GM23248 (cell line): ENCODE results near the gene CILP. TPM values are rescaled to one million over a fixed set of nuclear protein-coding genes. Genes with fewer than 3 reads are reported as not detected.

ENCODE experiments used
- DNase-seq: peaks from one replicate; pipeline ENCODE4 v3.0.0-alpha.2; 2015
- H2AFZ ChIP-seq: fragments of 200-600 bp; sonication (generic); 2 replicates; pipeline ENCODE4 v1.6.1; 2016; ENCODE audit warnings: antibody characterized with exemption
- H3F3A ChIP-seq: fragments of 200-600 bp; sonication (generic); 2 replicates; pipeline ENCODE4 v1.6.1; 2016; ENCODE audit warnings: mild to moderate bottlenecking, antibody characterized with exemption, mixed run types; ENCODE audit not compliant: insufficient read depth
- H3K27ac ChIP-seq: fragments of 200-600 bp; sonication (generic); 2 replicates; pipeline ENCODE4 v1.5.1; 2016; ENCODE audit warnings: mild to moderate bottlenecking
- H3K27me3 ChIP-seq: fragments of 200-600 bp; sonication (generic); replicated peaks from 2 replicates; pipeline ENCODE4 v1.6.1; 2016; ENCODE audit warnings: mild to moderate bottlenecking; ENCODE audit not compliant: insufficient read depth
- H3K36me3 ChIP-seq: fragments of 200-600 bp; sonication (generic); 2 replicates; pipeline ENCODE4 v1.6.1; 2016; ENCODE audit warnings: low read depth, mild to moderate bottlenecking
- H3K4me1 ChIP-seq: fragments of 200-600 bp; sonication (generic); 2 replicates; pipeline ENCODE4 v1.6.1; 2016; ENCODE audit warnings: mild to moderate bottlenecking; ENCODE audit not compliant: insufficient read depth
- H3K4me2 ChIP-seq: fragments of 200-600 bp; sonication (generic); one replicate; pipeline ENCODE4 v1.6.1; 2016; ENCODE audit warnings: mild to moderate bottlenecking; ENCODE audit not compliant: unreplicated experiment
- H3K4me3 ChIP-seq: fragments of 200-600 bp; sonication (generic); 2 replicates; pipeline ENCODE4 v1.5.1; 2016; ENCODE audit warnings: mild to moderate bottlenecking
- H3K79me2 ChIP-seq: fragments of 200-600 bp; sonication (generic); 2 replicates; pipeline ENCODE4 v1.6.1; 2016; ENCODE audit warnings: mild to moderate bottlenecking; ENCODE audit not compliant: insufficient read depth
- H3K9ac ChIP-seq: fragments of 200-600 bp; sonication (generic); 2 replicates; pipeline ENCODE4 v1.6.1; 2016; ENCODE audit warnings: mild to moderate bottlenecking
- H3K9me2 ChIP-seq: fragments of 200-600 bp; sonication (generic); 2 replicates; pipeline ENCODE4 v1.6.1; 2016; ENCODE audit warnings: mixed run types, mild to moderate bottlenecking, moderate library complexity; ENCODE audit not compliant: insufficient read depth
- H3K9me3 ChIP-seq: fragments of 200-600 bp; sonication (generic); one replicate; pipeline ENCODE4 v1.6.1; 2017; ENCODE audit warnings: low read depth
- H4K20me1 ChIP-seq: fragments of 200-600 bp; sonication (generic); 2 replicates; pipeline ENCODE4 v1.6.0; 2016; ENCODE audit not compliant: insufficient read depth
- EZH2 ChIP-seq: fragments of 200-600 bp; sonication (generic); IDR thresholded peaks from 2 replicates; pipeline ENCODE4 v1.6.1; 2018; ENCODE audit warnings: antibody characterized with exemption, mild to moderate bottlenecking; ENCODE audit not compliant: insufficient read depth, poor library complexity, severe bottlenecking
- EZH2phosphoT487 ChIP-seq: fragments of 200-600 bp; sonication (generic); IDR thresholded peaks from 2 replicates; pipeline ENCODE4 v1.6.1; 2018; ENCODE audit warnings: antibody characterized with exemption, moderate library complexity, mild to moderate bottlenecking, low read depth; ENCODE audit not compliant: insufficient read depth
- WGBS, 2 experiments: methylation state at CpG; one replicate each; pipeline ENCODE4 v1.1.6; 2015 to 2017; ENCODE audit warnings: low lambda C conversion rate in 2 of 2, low coverage in 1 of 2; ENCODE audit errors: missing lambda C conversion rate in 2 of 2; 5-methylcytosine and 5-hydroxymethylcytosine counted together
- in situ Hi-C: fragments of 300-500 bp; cut with MboI; formaldehyde crosslinking; loops from 2 replicates; pipeline ENCODE4 v1.15.0; 2020
- polyA plus RNA-seq: library from polyadenylated mRNA; unstranded; fragments of >200 nt; fragmentation: Nextera tagmentation; extraction: Ambion mirVana; gene quantifications from 2 replicates; pipeline ENCODE4 v1.2.1, GENCODE V29; 2016
- total RNA-seq: library from RNA; depleted of rRNA; stranded (reverse); fragments of >200 nt; shearing (Covaris generic); gene quantifications from 2 replicates; pipeline ENCODE4 v1.2.3, GENCODE V29; 2014

The CILP gene
- total and polyA plus RNA-seq, 2 experiments from 2014 or later = 0.09 to 0.11 TPM

DNA sequence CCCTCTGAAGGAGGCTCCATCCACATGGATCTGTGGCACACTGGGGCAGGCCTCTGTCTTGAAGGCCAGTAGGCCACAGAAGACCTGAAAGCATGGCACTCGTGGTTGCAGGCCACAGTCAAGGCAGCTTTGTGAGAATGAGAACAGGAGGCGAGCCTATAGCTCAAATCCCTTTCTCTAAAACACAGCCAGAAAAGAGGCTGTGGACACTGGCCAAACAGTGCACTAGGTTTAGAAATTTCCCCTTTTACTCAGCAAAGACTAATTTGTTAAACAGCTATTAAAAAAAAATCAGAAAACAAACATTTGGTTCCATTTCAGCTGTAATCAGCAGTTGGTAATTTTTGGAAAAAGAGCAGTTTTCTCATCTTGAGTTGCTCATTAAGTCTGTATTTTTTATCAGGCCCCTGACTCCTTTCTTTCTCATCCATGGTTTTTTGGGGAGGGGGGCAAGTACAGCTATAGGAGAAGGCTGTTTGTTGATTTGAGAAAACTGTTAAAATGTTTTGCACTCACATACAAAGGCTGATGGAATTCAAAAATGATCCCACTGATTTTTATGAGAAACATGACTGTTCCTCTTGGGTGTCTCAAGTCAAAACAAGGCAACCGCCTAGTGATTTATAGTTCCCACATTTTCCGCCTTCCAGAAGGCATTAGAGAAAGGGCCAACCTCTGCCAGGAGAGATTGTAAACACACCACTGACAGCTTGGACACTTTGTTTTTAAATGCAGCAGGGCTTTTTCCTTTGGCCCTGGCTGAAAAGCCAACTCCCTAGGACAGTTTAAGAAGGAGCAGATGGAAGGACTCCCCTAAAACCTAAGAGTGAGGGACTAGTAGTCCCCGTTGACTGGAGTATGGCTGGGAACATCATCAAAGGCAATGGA, 47.3 kb upstream of the CILP start:
- no peak overlapping the region for H2AFZ ChIP-seq
- H4K20me1 ChIP-seq = no peaks in the 10 kb centered on the region
- no peaks in the 10 kb centered on the region for H3K36me3 ChIP-seq
- no peaks in the 10 kb centered on the region for H3K9me3 ChIP-seq
- H3F3A ChIP-seq = peaks cover 6% of the 10 kb centered on the region; the same call in 1 of the 2 replicates
- DNase-seq = peak; percentile 18
- 51 to 63% methylated on average over 5 of the region's 5 CpGs for WGBS, 2 experiments
- no peak overlapping the region for H3K27ac ChIP-seq
- H3K9me2 ChIP-seq = no peaks in the 10 kb centered on the region
- no peaks in the 10 kb centered on the region for H3K79me2 ChIP-seq
- H3K4me1 ChIP-seq = peaks cover 6% of the 10 kb centered on the region; the same call in 1 of the 2 replicates
- no peaks in the 10 kb centered on the region for H3K27me3 ChIP-seq
- no peak overlapping the region for H3K4me3 ChIP-seq
- no peak overlapping the region for H3K4me2 ChIP-seq
- no peak overlapping the region for H3K9ac ChIP-seq
- no peak for TF ChIP-seq EZH2phosphoT487
- no peak for TF ChIP-seq EZH2
- in situ Hi-C loops = no loop called here

DNA sequence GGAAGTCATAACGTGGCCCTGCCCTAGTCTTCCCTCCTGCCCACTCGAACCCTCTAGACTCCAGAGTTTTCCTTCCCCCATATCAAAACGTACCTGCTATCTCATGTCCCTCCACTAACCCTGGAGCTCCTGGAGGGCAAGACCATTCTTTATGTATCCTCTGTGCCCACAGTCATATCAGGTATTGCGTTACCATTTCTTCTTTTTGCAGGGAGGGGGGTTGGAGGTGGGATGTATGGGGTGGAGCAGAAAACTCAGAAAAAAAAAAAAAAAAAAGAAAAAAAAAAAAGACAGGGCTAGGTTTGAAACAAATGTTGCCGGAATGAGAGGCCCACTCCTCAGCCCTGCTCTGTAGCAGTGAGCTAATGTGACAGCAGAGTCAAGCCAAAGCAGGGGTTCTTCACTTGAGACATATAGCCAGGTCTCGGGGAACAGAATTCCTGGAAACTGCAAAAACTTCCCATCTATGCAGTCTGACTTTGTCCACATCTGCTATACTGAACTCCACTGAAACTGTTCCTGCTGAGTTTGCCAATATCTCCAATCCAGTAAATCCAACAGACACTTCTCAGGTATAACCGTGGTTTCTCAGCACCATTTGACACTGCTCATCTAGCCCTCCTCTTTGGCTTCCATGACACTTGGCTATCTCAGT, 44.3 kb upstream of the CILP start:
- Histone ChIP-seq H3K4me2 (no peak overlapping the region), H3K4me3 (no peak overlapping the region), H3K9ac (no peak overlapping the region), H3F3A (peaks cover 6% of the 10 kb centered on the region; the same call in 1 of the 2 replicates), H3K27ac (no peak overlapping the region), H3K9me3 (no peaks in the 10 kb centered on the region), H2AFZ (no peak overlapping the region), H3K79me2 (no peaks in the 10 kb centered on the region), H3K27me3 (no peaks in the 10 kb centered on the region), H3K9me2 (no peaks in the 10 kb centered on the region), H3K36me3 (no peaks in the 10 kb centered on the region), H3K4me1 (peaks cover 6% of the 10 kb centered on the region; the same call in 1 of the 2 replicates), H4K20me1 (no peaks in the 10 kb centered on the region)
- no peak for DNase-seq
- in situ Hi-C loops = no loop called here
- no peak for TF ChIP-seq EZH2phosphoT487
- 90 to 96% methylated on average over 7 of the region's 7 CpGs for WGBS, 2 experiments

DNA sequence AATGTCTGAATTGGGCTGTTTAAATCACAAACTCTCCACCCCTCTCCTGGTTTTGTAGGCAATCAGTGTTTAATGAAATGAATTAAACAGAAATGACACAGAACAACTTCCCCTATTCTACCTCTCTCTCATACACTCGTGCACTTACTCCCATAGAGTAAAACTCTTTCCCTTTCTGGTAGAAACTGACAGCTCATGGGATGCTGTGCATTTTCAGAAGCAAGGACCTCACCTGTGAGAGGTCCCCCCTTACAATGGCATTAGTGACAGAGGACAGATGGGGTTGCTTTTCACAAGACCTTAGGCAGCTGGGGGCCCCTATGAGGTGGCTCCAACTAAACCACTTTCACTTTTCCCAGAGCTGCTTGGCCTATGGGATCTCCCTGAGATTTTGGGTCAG, 43.5 kb upstream of the CILP start:
- Histone ChIP-seq H3K4me3 (no peak overlapping the region), H3K27me3 (no peaks in the 10 kb centered on the region), H3K9me2 (no peaks in the 10 kb centered on the region), H3F3A (peaks cover 6% of the 10 kb centered on the region; the same call in 1 of the 2 replicates), H3K4me2 (no peak overlapping the region), H3K36me3 (no peaks in the 10 kb centered on the region), H4K20me1 (no peaks in the 10 kb centered on the region), H3K79me2 (no peaks in the 10 kb centered on the region), H2AFZ (no peak overlapping the region), H3K9me3 (no peaks in the 10 kb centered on the region), H3K27ac (no peak overlapping the region), H3K4me1 (peaks cover 6% of the 10 kb centered on the region; the same call in 1 of the 2 replicates), H3K9ac (no peak overlapping the region)
- TF ChIP-seq EZH2 (no peak), EZH2phosphoT487 (no peak)
- WGBS, 2 experiments = 76 to 83% methylated on average over 1 of the region's 1 CpG
- in situ Hi-C loops = no loop called here
- no peak for DNase-seq

DNA sequence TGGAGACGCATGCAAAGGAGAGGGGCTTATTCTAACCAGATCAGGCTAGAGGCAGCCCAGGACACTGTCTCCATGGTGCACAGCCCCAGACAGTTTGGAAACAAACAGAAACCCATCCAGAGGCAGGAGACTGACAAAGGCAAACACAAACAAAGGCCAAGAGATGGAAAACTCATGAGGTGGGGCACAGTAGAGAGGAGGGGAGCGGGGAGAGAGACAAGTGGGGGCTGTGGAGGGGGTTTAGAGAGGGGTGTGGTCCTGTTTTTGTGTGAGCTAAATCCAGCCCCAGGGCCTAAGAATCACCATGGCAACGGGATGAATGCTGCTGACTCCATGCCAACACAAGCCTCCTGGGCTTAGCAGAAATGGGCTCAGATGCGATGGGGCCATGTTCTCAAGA, 43.1 kb upstream of the CILP start:
- Histone ChIP-seq H3K9me3 (no peaks in the 10 kb centered on the region), H3K27me3 (no peaks in the 10 kb centered on the region), H3F3A (peaks cover 6% of the 10 kb centered on the region; the same call in 1 of the 2 replicates), H3K9ac (no peak overlapping the region), H3K9me2 (no peaks in the 10 kb centered on the region), H3K36me3 (no peaks in the 10 kb centered on the region), H2AFZ (no peak overlapping the region), H3K27ac (no peak overlapping the region), H3K4me2 (no peak overlapping the region), H3K4me3 (no peak overlapping the region), H4K20me1 (no peaks in the 10 kb centered on the region), H3K4me1 (peaks cover 6% of the 10 kb centered on the region; the same call in 1 of the 2 replicates), H3K79me2 (no peaks in the 10 kb centered on the region)
- DNase-seq = no peak
- TF ChIP-seq EZH2phosphoT487 (no peak), EZH2 (no peak)
- in situ Hi-C loops = no loop called here
- WGBS, 2 experiments = 43 to 47% methylated on average over 4 of the region's 4 CpGs
